ENCODE data around the gene SCGB1A1.

Gene SCGB1A1

GRCh38 chr11:62461740-62462507, 43.1 kb downstream of the SCGB1A1 start:
- H3K9me3 ChIP-seq (ENCODE audit: insufficient read depth, low read length), result no peaks in the 10 kb centered on the region
- no peaks in the 10 kb centered on the region for H3K27me3 ChIP-seq (ENCODE audit: insufficient read depth, insufficient read length)
- no peak for DNase-seq (ENCODE audit: low read depth, low spot score)
- H3K36me3 ChIP-seq (ENCODE audit: insufficient read depth, insufficient read length, low read length), result no peaks in the 10 kb centered on the region
- no peaks in the 10 kb centered on the region for H3K4me1 ChIP-seq (ENCODE audit: insufficient read depth, insufficient read length)
- no peak overlapping the region for H3K9ac ChIP-seq (ENCODE audit: insufficient read length, low read depth)
- H3K4me3 ChIP-seq (ENCODE audit: insufficient read length, low read depth), result no peak overlapping the region
- TF ChIP-seq ZNF274 (IDR thresholded peaks at IDR 0.05; ENCODE audit: low read depth, low read length) (no peak), YY1 (IDR thresholded peaks at IDR 0.05; ENCODE audit: insufficient read depth, insufficient read length) (no peak)

DNA sequence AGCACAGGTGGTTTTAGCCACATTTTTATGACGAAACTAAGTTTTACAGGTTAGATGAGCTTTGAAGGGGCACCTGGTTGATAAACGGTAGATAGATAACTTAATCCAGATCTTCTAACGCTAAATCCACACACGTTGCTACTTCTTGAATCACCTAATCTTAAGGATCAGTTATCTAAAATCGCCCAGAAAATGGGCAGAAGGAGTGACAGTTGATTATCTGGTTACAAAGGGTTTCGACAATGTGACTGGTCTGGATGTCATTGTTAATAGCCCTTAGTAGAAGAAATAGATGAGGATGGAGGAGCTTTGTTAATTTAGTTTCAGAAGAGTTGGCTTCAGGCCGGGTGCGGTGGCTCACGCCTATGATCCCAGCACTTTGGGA, 43.7 kb downstream of the SCGB1A1 start:
- no peak for DNase-seq (ENCODE audit: low read depth, low spot score)
- no peaks in the 10 kb centered on the region for H3K36me3 ChIP-seq (ENCODE audit: insufficient read depth, insufficient read length, low read length)
- H3K9me3 ChIP-seq (ENCODE audit: insufficient read depth, low read length), result no peaks in the 10 kb centered on the region
- no peak overlapping the region for H3K9ac ChIP-seq (ENCODE audit: insufficient read length, low read depth)
- no peak overlapping the region for H3K4me3 ChIP-seq (ENCODE audit: insufficient read length, low read depth)
- no peaks in the 10 kb centered on the region for H3K4me1 ChIP-seq (ENCODE audit: insufficient read depth, insufficient read length)
- H3K27me3 ChIP-seq (ENCODE audit: insufficient read depth, insufficient read length), result no peaks in the 10 kb centered on the region
- TF ChIP-seq SUZ12 (IDR thresholded peaks at IDR 0.05; ENCODE audit: extremely low read depth, insufficient read depth, insufficient read length) (no peak), YY1 (IDR thresholded peaks at IDR 0.05; ENCODE audit: insufficient read depth, insufficient read length) (no peak), ZNF274 (IDR thresholded peaks at IDR 0.05; ENCODE audit: low read depth, low read length) (no peak)

DNA sequence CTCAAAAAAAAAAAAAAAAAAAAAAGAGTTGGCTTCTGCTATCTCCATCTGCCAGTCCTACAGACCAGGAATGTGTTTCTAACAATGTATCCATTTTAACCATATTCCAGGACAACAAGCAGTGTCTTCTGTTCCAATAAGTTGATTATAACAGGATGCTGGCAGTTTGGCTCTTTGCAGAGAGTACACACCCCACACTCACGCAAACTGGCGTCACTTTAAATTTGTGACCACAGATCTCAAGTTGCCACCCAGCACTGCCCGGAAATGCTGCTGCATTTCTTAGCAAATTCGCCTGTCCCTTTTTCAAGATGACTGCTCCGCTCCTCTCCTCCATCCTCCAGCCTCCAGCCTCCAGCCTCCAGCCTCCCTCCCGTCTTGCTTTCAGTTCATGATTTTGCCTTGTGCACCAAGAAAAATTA, 44.3 kb downstream of the SCGB1A1 start:
- Histone ChIP-seq H3K9ac (ENCODE audit: insufficient read length, low read depth) (no peak overlapping the region), H3K4me3 (ENCODE audit: insufficient read length, low read depth) (no peak overlapping the region), H3K27me3 (ENCODE audit: insufficient read depth, insufficient read length) (no peaks in the 10 kb centered on the region), H3K4me1 (ENCODE audit: insufficient read depth, insufficient read length) (no peaks in the 10 kb centered on the region), H3K36me3 (ENCODE audit: insufficient read depth, insufficient read length, low read length) (no peaks in the 10 kb centered on the region), H3K9me3 (ENCODE audit: insufficient read depth, low read length) (no peaks in the 10 kb centered on the region)
- TF ChIP-seq ZNF274 (IDR thresholded peaks at IDR 0.05; ENCODE audit: low read depth, low read length) (no peak), YY1 (IDR thresholded peaks at IDR 0.05; ENCODE audit: insufficient read depth, insufficient read length) (no peak), SUZ12 (IDR thresholded peaks at IDR 0.05; ENCODE audit: extremely low read depth, insufficient read depth, insufficient read length) (no peak)
- no peak for DNase-seq (ENCODE audit: low read depth, low spot score)

GRCh38 chr11:62464655-62465054, 45.8 kb downstream of the SCGB1A1 start:
- no peak for DNase-seq (ENCODE audit: low read depth, low spot score)
- Histone ChIP-seq H3K36me3 (ENCODE audit: insufficient read depth, insufficient read length, low read length) (no peaks in the 10 kb centered on the region), H3K4me1 (ENCODE audit: insufficient read depth, insufficient read length) (no peaks in the 10 kb centered on the region), H3K27me3 (ENCODE audit: insufficient read depth, insufficient read length) (no peaks in the 10 kb centered on the region), H3K9ac (ENCODE audit: insufficient read length, low read depth) (no peak overlapping the region), H3K4me3 (ENCODE audit: insufficient read length, low read depth) (no peak overlapping the region), H3K9me3 (ENCODE audit: insufficient read depth, low read length) (no peaks in the 10 kb centered on the region)
- TF ChIP-seq SUZ12 (IDR thresholded peaks at IDR 0.05; ENCODE audit: extremely low read depth, insufficient read depth, insufficient read length), result no peak
- TF ChIP-seq ZNF274 (IDR thresholded peaks at IDR 0.05; ENCODE audit: low read depth, low read length), result no peak
- no peak for TF ChIP-seq YY1 (IDR thresholded peaks at IDR 0.05; ENCODE audit: insufficient read depth, insufficient read length)

- Histone ChIP-seq H3K9ac (ENCODE audit: insufficient read length, low read depth) (no peak overlapping the region), H3K4me1 (ENCODE audit: insufficient read depth, insufficient read length) (peaks cover 2% of the 10 kb centered on the region), H3K9me3 (ENCODE audit: insufficient read depth, low read length) (no peaks in the 10 kb centered on the region), H3K36me3 (ENCODE audit: insufficient read depth, insufficient read length, low read length) (no peaks in the 10 kb centered on the region), H3K4me3 (ENCODE audit: insufficient read length, low read depth) (no peak overlapping the region), H3K27me3 (ENCODE audit: insufficient read depth, insufficient read length) (no peaks in the 10 kb centered on the region)
- TF ChIP-seq ZNF274 (IDR thresholded peaks at IDR 0.05; ENCODE audit: low read depth, low read length), result no peak
- no peak for TF ChIP-seq SUZ12 (IDR thresholded peaks at IDR 0.05; ENCODE audit: extremely low read depth, insufficient read depth, insufficient read length)
- TF ChIP-seq YY1 (IDR thresholded peaks at IDR 0.05; ENCODE audit: insufficient read depth, insufficient read length), result no peak
- no peak for DNase-seq (ENCODE audit: low read depth, low spot score)
Measured at GRCh38 chr11:62466444-62466843, 47.6 kb downstream of the SCGB1A1 start.

DNA sequence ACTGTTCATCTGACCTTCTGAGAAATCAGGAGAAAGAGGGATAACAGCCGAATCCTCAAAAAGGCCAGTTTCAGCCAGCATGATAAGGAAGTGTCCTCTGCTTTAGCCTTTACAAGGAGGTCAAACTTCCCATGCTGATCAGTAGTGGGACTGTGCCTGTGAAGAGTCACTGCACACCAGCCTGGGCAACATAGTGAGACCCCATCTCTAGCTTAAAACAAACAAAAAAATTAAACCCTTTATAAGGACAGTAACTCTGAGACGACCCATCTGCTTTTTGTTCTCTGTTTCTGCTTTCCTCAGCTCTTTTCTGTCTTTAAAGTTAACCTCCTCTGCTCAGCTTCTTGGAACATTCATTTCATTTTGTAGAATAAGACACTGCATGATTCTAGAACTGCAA, 49.7 kb downstream of the SCGB1A1 start:
- no peak for DNase-seq (ENCODE audit: low read depth, low spot score)
- Histone ChIP-seq H3K9me3 (ENCODE audit: insufficient read depth, low read length) (no peaks in the 10 kb centered on the region), H3K36me3 (ENCODE audit: insufficient read depth, insufficient read length, low read length) (no peaks in the 10 kb centered on the region), H3K4me3 (ENCODE audit: insufficient read length, low read depth) (no peak overlapping the region), H3K4me1 (ENCODE audit: insufficient read depth, insufficient read length) (peaks cover 10% of the 10 kb centered on the region), H3K9ac (ENCODE audit: insufficient read length, low read depth) (no peak overlapping the region), H3K27me3 (ENCODE audit: insufficient read depth, insufficient read length) (no peaks in the 10 kb centered on the region)
- TF ChIP-seq SUZ12 (IDR thresholded peaks at IDR 0.05; ENCODE audit: extremely low read depth, insufficient read depth, insufficient read length) (no peak), ZNF274 (IDR thresholded peaks at IDR 0.05; ENCODE audit: low read depth, low read length) (no peak), YY1 (IDR thresholded peaks at IDR 0.05; ENCODE audit: insufficient read depth, insufficient read length) (no peak)

DNA sequence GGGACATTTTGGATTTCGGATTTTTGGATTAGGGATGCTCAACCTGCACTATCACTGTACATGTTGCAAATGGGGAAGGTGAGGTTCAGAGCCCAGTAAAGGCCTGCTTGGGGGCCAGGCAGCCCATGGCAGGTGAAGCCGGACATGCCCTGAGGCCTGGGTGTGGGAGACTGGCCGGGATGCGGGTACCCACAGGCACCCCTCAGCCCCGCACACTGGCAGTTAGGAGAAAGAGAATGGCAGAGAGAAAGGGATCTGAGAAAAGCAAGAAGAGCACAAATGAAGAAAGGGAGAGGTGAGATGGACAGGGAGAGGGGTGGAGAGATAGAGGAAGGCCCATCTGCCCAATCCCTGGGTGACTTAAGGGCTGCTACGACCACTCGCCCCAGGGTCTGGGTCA, 52.8 kb downstream of the SCGB1A1 start:
- no peaks in the 10 kb centered on the region for H3K36me3 ChIP-seq (ENCODE audit: insufficient read depth, insufficient read length, low read length)
- H3K9ac ChIP-seq (ENCODE audit: insufficient read length, low read depth), result no peak overlapping the region
- H3K27me3 ChIP-seq (ENCODE audit: insufficient read depth, insufficient read length), result no peaks in the 10 kb centered on the region
- no peak for DNase-seq (ENCODE audit: low read depth, low spot score)
- no peak overlapping the region for H3K4me3 ChIP-seq (ENCODE audit: insufficient read length, low read depth)
- H3K4me1 ChIP-seq (ENCODE audit: insufficient read depth, insufficient read length), result peaks cover 10% of the 10 kb centered on the region
- no peak for TF ChIP-seq SUZ12 (IDR thresholded peaks at IDR 0.05; ENCODE audit: extremely low read depth, insufficient read depth, insufficient read length)
- no peak for TF ChIP-seq ZNF274 (IDR thresholded peaks at IDR 0.05; ENCODE audit: low read depth, low read length)
- TF ChIP-seq YY1 (IDR thresholded peaks at IDR 0.05; ENCODE audit: insufficient read depth, insufficient read length), result no peak
- H3K9me3 ChIP-seq (ENCODE audit: insufficient read depth, low read length), result no peaks in the 10 kb centered on the region
